Stimulated activated CD4-positive, alpha-beta T cell treated with anti-CD3 and anti-CD28 coated beads, Interleukin-2, amount 100 ng/mL, for 4 hours (primary cell): ENCODE results near the gene NHS.
A peak's percentile ranks its signal among the peaks of the same experiment; 100 is the strongest.
"Not testable (repeated sequence)": the region's sequence is repeated elsewhere in the genome, so short reads cannot be mapped to it uniquely, and the experiment has no call there.

Source experiments
- DNase-seq: peaks from one replicate; pipeline ENCODE4 v3.0.0-alpha.2; 2020; ENCODE audit warnings: low read depth

Gene NHS

GRCh38 chrX:17496407-17496806 is 121.4 kb downstream of the NHS start:
- no peak for DNase-seq

DNA sequence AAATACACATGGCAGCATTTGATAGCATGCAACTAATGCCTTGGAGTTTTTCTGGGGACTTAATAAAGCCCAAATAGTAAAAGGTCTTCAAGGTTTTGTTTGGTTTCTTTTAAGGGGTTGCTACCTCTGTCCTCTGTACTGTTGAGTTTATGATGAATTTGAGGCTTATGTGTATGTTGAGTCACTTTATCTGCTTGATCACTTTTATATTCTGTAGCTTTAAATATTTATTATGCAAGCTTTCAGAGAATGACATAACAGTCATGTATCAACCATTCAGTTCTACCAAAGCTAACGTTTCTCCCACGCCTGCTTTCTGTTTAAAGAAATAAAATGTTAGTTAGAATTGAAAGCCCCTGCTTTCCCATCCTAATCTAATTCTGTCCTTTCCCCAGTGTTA is 122.2 kb downstream of the NHS start:
- DNase-seq: no peak

- no peak for DNase-seq
Measured at GRCh38 chrX:17499512-17499911, 124.5 kb downstream of the NHS start.

GRCh38 chrX:17500145-17500579 is 125.2 kb downstream of the NHS start:
- DNase-seq: no peak

GRCh38 chrX:17501746-17502145 is 126.7 kb downstream of the NHS start:
- DNase-seq: no peak

DNA sequence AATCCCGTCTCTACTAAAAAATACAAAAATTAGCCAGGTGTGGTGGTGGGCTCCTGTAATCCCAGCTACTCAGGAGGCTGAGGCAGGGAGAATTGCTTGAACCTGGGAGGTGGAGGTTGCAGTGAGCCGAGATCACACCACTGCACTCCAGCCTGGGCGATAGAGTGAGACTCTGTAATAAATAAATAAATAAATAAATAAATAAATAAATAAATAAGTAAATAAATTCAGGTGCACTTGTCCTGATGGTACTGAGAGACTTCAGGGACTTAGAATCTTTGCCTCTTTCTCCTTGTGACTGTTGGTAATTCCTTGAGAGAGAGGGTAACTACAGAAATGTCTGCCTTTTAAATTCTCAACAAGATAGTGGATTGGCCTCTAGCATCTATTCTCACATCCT is 131.4 kb downstream of the NHS start:
- not testable (repeated sequence) for DNase-seq

DNA sequence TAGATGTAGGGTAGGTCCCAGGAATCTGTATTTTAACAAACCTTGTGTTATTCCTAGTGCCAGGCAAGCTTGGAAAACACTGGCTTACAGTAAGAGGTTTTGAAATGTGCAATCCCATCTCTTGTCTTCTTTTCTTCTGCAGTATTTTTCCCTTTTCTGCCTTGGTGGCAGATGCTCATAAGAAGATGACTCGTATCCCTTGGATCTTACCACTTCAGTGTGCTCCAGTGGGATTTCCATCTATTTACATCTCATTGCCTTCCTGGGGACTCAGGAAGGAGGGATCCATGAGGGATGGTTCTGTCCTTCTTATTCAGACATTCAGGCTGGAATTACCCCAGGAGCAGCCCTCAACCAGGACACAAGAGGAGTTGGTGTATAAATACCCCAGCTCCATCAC is 136.6 kb downstream of the NHS start:
- DNase-seq: no peak

GRCh38 chrX:17519358-17519757 is 144.4 kb downstream of the NHS start:
- no peak for DNase-seq

GRCh38 chrX:17520016-17520615 is 145.1 kb downstream of the NHS start:
- no peak for DNase-seq

- DNase-seq: no peak
Measured at GRCh38 chrX:17521871-17522693, 147.1 kb downstream of the NHS start.

GRCh38 chrX:17525266-17525665 is 150.3 kb downstream of the NHS start:
- no peak for DNase-seq

- DNase-seq: no peak
Measured at GRCh38 chrX:17525762-17526555, 151.0 kb downstream of the NHS start.

- no peak for DNase-seq
Measured at GRCh38 chrX:17527135-17527701, 152.2 kb downstream of the NHS start.

DNA sequence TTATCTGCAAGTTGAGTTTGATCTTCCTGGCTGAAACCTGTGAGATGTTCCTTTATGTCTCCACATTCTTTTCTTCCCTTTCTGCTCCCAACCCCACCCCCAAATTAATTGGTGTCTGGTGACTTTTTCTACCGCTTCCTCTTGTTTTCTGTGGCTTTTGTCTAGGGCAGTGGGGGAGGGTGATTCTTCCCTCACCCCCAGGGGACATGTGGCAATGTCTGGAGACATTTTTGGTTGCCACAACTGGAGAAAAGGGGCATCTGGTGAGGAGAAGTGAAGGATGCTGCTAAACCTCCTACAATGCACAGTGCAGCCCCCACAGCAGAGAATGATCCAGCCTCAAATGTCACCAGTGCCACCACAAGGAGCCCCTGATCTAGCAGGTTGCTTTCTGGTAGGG is 152.9 kb downstream of the NHS start:
- DNase-seq: no peak

GRCh38 chrX:17529151-17529745 is 154.2 kb downstream of the NHS start:
- DNase-seq: no peak

- DNase-seq: no peak
Measured at GRCh38 chrX:17531500-17531899, 156.5 kb downstream of the NHS start.

DNA sequence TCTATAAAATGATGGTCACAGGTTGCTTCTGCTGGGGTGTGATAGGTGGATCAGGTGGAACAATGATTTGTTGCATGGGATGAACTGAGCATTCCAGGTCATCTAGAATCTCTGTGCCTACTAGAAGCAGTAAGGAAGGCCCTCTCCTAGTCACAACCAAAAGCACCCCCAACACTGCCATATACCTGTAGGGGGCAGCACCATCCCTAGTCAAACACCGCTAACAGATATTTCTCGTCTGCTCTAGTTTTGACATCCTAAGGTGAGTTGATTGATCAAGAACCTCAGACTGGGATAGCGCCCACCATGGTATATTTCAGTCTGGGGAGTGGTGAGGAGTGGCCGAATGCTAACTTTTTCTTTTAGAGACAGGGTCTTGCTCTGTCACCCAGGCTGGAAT is 160.2 kb downstream of the NHS start:
- DNase-seq: peak; percentile 13

- no peak for DNase-seq
Measured at GRCh38 chrX:17537723-17538243, 162.8 kb downstream of the NHS start.

- no peak for DNase-seq
Measured at GRCh38 chrX:17542123-17542522, 167.1 kb downstream of the NHS start.

- DNase-seq: no peak
Measured at GRCh38 chrX:17544821-17545220, 169.8 kb downstream of the NHS start.

GRCh38 chrX:17546356-17546755 is 171.4 kb downstream of the NHS start:
- DNase-seq: no peak

- no peak for DNase-seq
Measured at GRCh38 chrX:17547658-17548057, 172.7 kb downstream of the NHS start.
